Endothelial cell of umbilical vein (primary cell): Measurements from ENCODE around the gene NFIA. TPM values are rescaled to one million over a fixed set of nuclear protein-coding genes. Genes with fewer than 3 reads are reported as not detected.

Source experiments
- Bru-seq: library from RNA; stranded (reverse); fragments of 400-500 nt; gene quantifications from one replicate; lab custom pipeline; 2021; lab: Mats Ljungman, UMichigan
- BruChase-seq, 2 experiments: library from RNA; stranded (reverse); fragments of 400-500 nt; gene quantifications; one replicate each; lab custom pipeline; 2021; lab: Mats Ljungman, UMichigan
- BruUV-seq: library from RNA; stranded (reverse); fragments of 400-500 nt; replicated peaks from 2 replicates; lab custom pipeline; 2021; lab: Mats Ljungman, UMichigan
- CTCF ChIA-PET: fragments of 300-600, 350-600 bp; sonication (Branson Sonifier 250); formaldehyde crosslinking; loops from one replicate; lab custom pipeline; 2021; ENCODE audit warnings: antibody characterized with exemption, inconsistent platforms; lab: Charles Lee
- POLR2A ChIA-PET: fragments of 300-600, 350-600 bp; sonication (Branson Sonifier 250); formaldehyde crosslinking; loops from one replicate; lab custom pipeline; 2021; ENCODE audit warnings: antibody characterized with exemption, inconsistent platforms; lab: Charles Lee
- DNase-seq: peaks from one replicate; pipeline ENCODE4 v3.0.0-alpha.2; 2011; ENCODE audit warnings: low read depth, low spot score
- FAIRE-seq: peaks from 2 replicates; lab custom pipeline; 2011; peaks lifted over from hg19 to GRCh38; lab: Jason Lieb, UNC
- H2AFZ ChIP-seq: 2 replicates; pipeline ENCODE4 v1.6.0; 2012; ENCODE audit warnings: low read depth, low read length, control low read depth, inconsistent platforms
- H3K27ac ChIP-seq: 2 replicates; pipeline ENCODE4 v1.5.1; 2011; ENCODE audit warnings: low read depth, mild to moderate bottlenecking, control low read depth, low read length, moderate library complexity; ENCODE audit not compliant: insufficient read depth
- H3K27me3 ChIP-seq, 2 experiments: 2 replicates each; pipeline versions ENCODE4 v1.6.0 to v1.6.1; 2011; ENCODE audit warnings: low read length in 2 of 2, mixed read lengths in 1 of 2; ENCODE audit not compliant: control insufficient read depth in 2 of 2, insufficient read depth in 2 of 2
- H3K36me3 ChIP-seq, 2 experiments: 2 replicates in 1 of 2; 3 replicates in 1 of 2; pipeline ENCODE4 v1.5.1; 2011; ENCODE audit warnings: low read length in 2 of 2, mild to moderate bottlenecking in 1 of 2, moderate library complexity in 1 of 2; ENCODE audit not compliant: control insufficient read depth in 2 of 2, insufficient read depth in 2 of 2; ENCODE audit errors: extremely low read depth in 1 of 2
- H3K4me1 ChIP-seq: 3 replicates; pipeline ENCODE4 v1.5.1; 2011; ENCODE audit warnings: mild to moderate bottlenecking, low read length; ENCODE audit not compliant: control insufficient read depth, insufficient read depth; ENCODE audit errors: extremely low read depth
- H3K4me2 ChIP-seq: 2 replicates; pipeline ENCODE4 v1.6.1; 2011; ENCODE audit warnings: low read length, control low read depth, mixed read lengths; ENCODE audit not compliant: insufficient read depth
- H3K4me3 ChIP-seq, 3 experiments: fragments of 200-600 bp in 1 of 3; sonication (generic), shearing (Covaris generic) in 1 of 3; replicated peaks in 1 of 3; 2 replicates each; pipeline ENCODE4 v1.5.1; 2011 to 2016; ENCODE audit warnings: control low read depth in 3 of 3, low read length in 3 of 3, mild to moderate bottlenecking in 2 of 3, inconsistent platforms in 1 of 3, low read depth in 1 of 3, moderate library complexity in 1 of 3; ENCODE audit not compliant: insufficient read depth in 1 of 3
- H3K79me2 ChIP-seq: 2 replicates; pipeline ENCODE4 v1.6.0; 2012; ENCODE audit warnings: low read length, inconsistent platforms; ENCODE audit not compliant: control insufficient read depth, insufficient read depth
- H3K9ac ChIP-seq: replicated peaks from 2 replicates; pipeline ENCODE3; 2011; ENCODE audit warnings: low read length, control low read depth; ENCODE audit not compliant: insufficient read depth; ENCODE audit errors: extremely low read depth
- H3K9me1 ChIP-seq: replicated peaks from 3 replicates; pipeline ENCODE4 v1.6.0; 2011; ENCODE audit warnings: mild to moderate bottlenecking, low read length; ENCODE audit not compliant: control insufficient read depth, insufficient read depth; ENCODE audit errors: extremely low read depth
- H3K9me3 ChIP-seq: replicated peaks from 2 replicates; pipeline ENCODE4 v1.5.1; 2012; ENCODE audit warnings: low read length, inconsistent platforms; ENCODE audit not compliant: control insufficient read depth, insufficient read depth
- H4K20me1 ChIP-seq: replicated peaks from 2 replicates; pipeline ENCODE3; 2011; ENCODE audit warnings: mild to moderate bottlenecking, low read length; ENCODE audit not compliant: control insufficient read depth, insufficient read depth; ENCODE audit errors: extremely low read depth
- EZH2 ChIP-seq: IDR thresholded peaks from 2 replicates; pipeline ENCODE4 v1.6.1; 2012; ENCODE audit warnings: borderline replicate concordance, low read depth, mild to moderate bottlenecking, moderate library complexity, low read length, inconsistent platforms; ENCODE audit not compliant: severe bottlenecking
- JUN ChIP-seq: IDR thresholded peaks from 2 replicates; pipeline ENCODE4 v1.6.1; 2011; ENCODE audit warnings: borderline replicate concordance, low read depth; ENCODE audit not compliant: insufficient read length, insufficient read depth
- MYC ChIP-seq: IDR thresholded peaks from one replicate; pipeline ENCODE4 v1.6.1; 2011; ENCODE audit warnings: mild to moderate bottlenecking, low read depth, low read length
- POLR2A ChIP-seq: IDR thresholded peaks from 2 replicates; pipeline ENCODE4 v1.6.1; 2012; ENCODE audit warnings: low read depth, mild to moderate bottlenecking, control low read depth, low read length
- POLR2AphosphoS5 ChIP-seq: IDR thresholded peaks from 2 replicates; pipeline ENCODE4 v1.6.1; 2012; ENCODE audit warnings: low read depth, mild to moderate bottlenecking, control low read depth, low read length, moderate library complexity; ENCODE audit not compliant: insufficient read depth
- dilution Hi-C: fragments of 300-500 bp; cut with MboI; formaldehyde crosslinking; loops from one replicate; pipeline ENCODE4 v1.15.0; 2019; ENCODE audit warnings: low sequenced_read_pairs; ENCODE audit not compliant: extremely low pct_ligation_motif_present
- intact Hi-C: fragments of 100-400 bp; cut with micrococcal nuclease; formaldehyde crosslinking; loops from one replicate; pipeline ENCODE4 v1.10.0; 2022
- long read RNA-seq: library from polyadenylated mRNA; stranded (forward); transcript quantifications from one replicate; pipeline ENCODE4 v2.0.0, GENCODE V29; 2021
- polyA minus RNA-seq, 3 experiments: library from RNA; depleted of rRNA, polyadenylated mRNA; stranded (reverse); fragments of >200 nt; gene quantifications; 1 replicate in 1 of 3; 2 replicates in 2 of 3; pipeline ENCODE4 v1.2.3, GENCODE V29; 2011
- polyA plus RNA-seq, 4 experiments: library from polyadenylated mRNA; depleted of rRNA in 3 of 4; stranded (reverse) in 3 of 4; unstranded in 1 of 4; fragments of >200 nt; gene quantifications; 2 replicates each; pipeline versions ENCODE4 v1.2.1 to v1.2.3, GENCODE V29; 2011 to 2012; ENCODE audit warnings: missing spikeins in 1 of 4
- total RNA-seq: library from RNA; stranded (reverse); gene quantifications from 2 replicates; pipeline ENCODE4 v1.2.3, GENCODE V29; 2021
- TF ChIP-seq, protein P1 (sequence below): IDR thresholded peaks from 2 replicates; pipeline ENCODE4 v1.6.1; 2011; ENCODE audit not compliant: insufficient read depth, insufficient read length

Gene NFIA
- total RNA-seq (41.3 and 47.0 TPM in 2 replicates), polyA plus RNA-seq (25.5 and 31.2 TPM in 2 replicates), polyA minus RNA-seq (85.6 and 92.4 TPM in 2 replicates), Bru-seq, nascent RNA (percentile 80 among the genes with signal in this experiment), BruChase-seq, experiment 1, labeled RNA remaining after a 6-hour chase (percentile 69 among the genes with signal in this experiment), BruChase-seq, experiment 2, labeled RNA remaining after a 2-hour chase (percentile 75 among the genes with signal in this experiment)
- 15.5 and 15.8 TPM in 2 replicates for polyA plus RNA-seq (2011; cell fraction: cytosol; rRNA removed)
- 23.4 and 25.6 TPM in 2 replicates for polyA plus RNA-seq (2011; cell fraction: nucleus; rRNA removed)
- 11.7 and 12.9 TPM in 2 replicates for polyA plus RNA-seq (2012)
- polyA minus RNA-seq (2011; cell fraction: cytosol; rRNA and poly(A)+ RNA removed), result 32.8 TPM
- polyA minus RNA-seq (2011; cell fraction: nucleus; rRNA and poly(A)+ RNA removed), result 103 and 113 TPM in 2 replicates
- long read RNA-seq, full-length matches to known transcripts, result 19 of 36 reads
- long read RNA-seq, partial matches to known transcripts, result 2 of 36 reads
- long read RNA-seq, other reads (novel, unspliced or antisense), result 15 of 36 reads

DNA sequence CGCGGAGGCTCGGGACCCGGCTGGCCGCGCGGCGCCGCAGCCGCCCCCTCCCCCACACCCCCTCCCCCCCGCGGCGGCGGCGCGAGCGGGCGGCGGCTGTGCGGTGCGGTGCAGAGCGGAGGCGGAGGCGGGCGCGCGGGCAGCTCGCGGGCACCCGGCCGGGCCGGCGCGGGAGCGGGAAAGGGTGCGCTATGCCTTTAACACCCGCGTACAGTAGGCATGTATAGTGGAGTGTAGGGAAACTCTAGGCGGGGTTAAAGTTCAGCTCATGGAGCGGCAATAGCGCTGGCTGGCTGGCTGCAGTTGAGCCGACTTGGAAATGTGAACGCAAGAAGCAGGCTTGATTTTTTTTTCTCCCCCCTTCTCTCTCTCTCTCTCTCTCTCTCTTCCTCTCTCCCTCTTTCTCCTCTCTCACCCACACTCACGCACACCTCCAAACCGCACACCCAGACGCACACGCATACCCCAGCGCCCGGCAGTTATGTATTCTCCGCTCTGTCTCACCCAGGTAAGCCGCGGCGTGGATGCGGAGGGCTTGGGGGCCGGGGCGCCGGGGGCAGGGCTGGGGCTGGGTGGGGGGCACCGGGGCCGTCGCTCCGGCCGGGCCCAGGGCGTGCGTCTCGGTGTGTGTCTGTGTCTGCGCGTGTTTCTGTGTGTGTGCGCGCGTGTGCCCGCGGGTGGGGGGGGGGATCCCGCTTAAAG, at the start of gene NFIA:
NFIA (plus strand) TSS at position 251 of the 702 bp plus-strand sequence.
- Histone ChIP-seq H3K27me3 (no peaks in the 10 kb centered on the region), H3K9me1 (no peaks in the 10 kb centered on the region), H3K9me3 (no peaks in the 10 kb centered on the region), H3K36me3 (no peaks in the 10 kb centered on the region), H3K4me2 (peak within 1 kb of the TSS; percentile 93), H3K4me3 (peak within 1 kb of the TSS; percentile 72 to 94 (median 91)), H3K27ac (peak within 1 kb of the TSS; percentile 67), H3K4me1 (peaks cover 54% of the 10 kb centered on the region), H2AFZ (peak within 1 kb of the TSS; percentile 87), H3K9ac (peak within 1 kb of the TSS; percentile 87), H4K20me1 (peaks cover 4% of the 10 kb centered on the region), H3K79me2 (peaks cover 45% of the 10 kb centered on the region)
- peak; percentile 66 for FAIRE-seq
- dilution Hi-C loops (no loop called here), intact Hi-C loops (loop anchor here (1.0 to 5.0 kb wide), 3 partner anchors 235 to 770 kb away; no protein-coding TSS in a partner anchor)
- TF ChIP-seq MYC (no peak), EZH2 (no peak), JUN (no peak), POLR2A (peak; percentile 36), POLR2AphosphoS5 (peak; percentile 35)
- TF ChIP-seq, protein P1, sequence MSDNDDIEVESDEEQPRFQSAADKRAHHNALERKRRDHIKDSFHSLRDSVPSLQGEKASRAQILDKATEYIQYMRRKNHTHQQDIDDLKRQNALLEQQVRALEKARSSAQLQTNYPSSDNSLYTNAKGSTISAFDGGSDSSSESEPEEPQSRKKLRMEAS, result no peak
- peak; percentile 77 for DNase-seq
- CTCF ChIA-PET, result interaction anchor here (0.7 to 6.1 kb wide), 7 partner anchors 12 to 771 kb away, joined by 3 to 78 read pairs (median 5); no protein-coding TSS in a partner anchor
- POLR2A ChIA-PET, result interaction anchor here (0.6 to 1.2 kb wide), 4 partner anchors 179 to 529 kb away, joined by 3 to 8 read pairs (median 4); no protein-coding TSS in a partner anchor
- no TSS peak for BruUV-seq
